Kidney (tissue), 14 donors: ENCODE measurements around the gene CALML3. TPM values are rescaled to one million over a fixed set of nuclear protein-coding genes. Genes with fewer than 3 reads are reported as not detected.

Experiments
- DNase-seq, 5 donors: peaks; one replicate each; pipeline ENCODE4 v3.0.0-alpha.2; 2013 to 2020
- FAIRE-seq: peaks from 2 replicates; lab custom pipeline; 2012; peaks lifted over from hg19 to GRCh38; lab: Jason Lieb, UNC
- H3K27ac ChIP-seq, 2 donors: one replicate each; pipeline ENCODE4 v1.7.0; 2013; ENCODE audit warnings: low read depth in 2 of 2, low read length in 2 of 2, inconsistent platforms in 1 of 2
- H3K27me3 ChIP-seq: one replicate; pipeline ENCODE4 v1.7.1; 2013; ENCODE audit warnings: low read length, inconsistent platforms; ENCODE audit not compliant: control insufficient read depth, insufficient read depth
- H3K36me3 ChIP-seq, 3 donors: one replicate each; pipeline versions ENCODE4 v1.7.0 to v1.7.1; 2013; ENCODE audit warnings: low read length in 3 of 3, control low read depth in 1 of 3, inconsistent platforms in 1 of 3; ENCODE audit not compliant: insufficient read depth in 3 of 3, control insufficient read depth in 2 of 3
- H3K4me1 ChIP-seq, 3 donors: one replicate each; pipeline versions ENCODE4 v1.7.0 to v1.7.1; 2013; ENCODE audit warnings: low read length in 3 of 3, inconsistent platforms in 1 of 3, low read depth in 1 of 3; ENCODE audit not compliant: control insufficient read depth in 2 of 3, insufficient read depth in 2 of 3
- H3K4me3 ChIP-seq, 3 donors: one replicate each; pipeline versions ENCODE4 v1.7.0 to v1.8.1; 2013; ENCODE audit warnings: low read length in 3 of 3, control low read depth in 1 of 3, inconsistent platforms in 1 of 3
- H3K9ac ChIP-seq, 3 donors: one replicate each; pipeline versions ENCODE4 v1.7.0 to v1.7.1; 2013; ENCODE audit warnings: low read length in 3 of 3, control low read depth in 1 of 3, inconsistent platforms in 1 of 3
- H3K9me3 ChIP-seq, 3 donors: one replicate each; pipeline versions ENCODE4 v1.7.0 to v1.7.1; 2013; ENCODE audit warnings: low read length in 3 of 3, control low read depth in 1 of 3, inconsistent platforms in 1 of 3; ENCODE audit not compliant: control insufficient read depth in 2 of 3, insufficient read depth in 1 of 3
- intact Hi-C: fragments of 100-400 bp; cut with DNase I; formaldehyde crosslinking; loops from one replicate; pipeline ENCODE4 v1.11.1; 2022
- polyA plus RNA-seq: library from polyadenylated mRNA; stranded (reverse); fragments of 350-450 nt; fragmentation: Illumina TruSeq; extraction: RNeasy Lipid Tissue Mini Kit (QIAGEN cat#74804); gene quantifications from one replicate; pipeline ENCODE4 v1.2.3, GENCODE V29; 2014; ENCODE audit warnings: low read depth, low replicate concordance; ENCODE audit not compliant: insufficient read depth
- total RNA-seq: library from RNA; stranded (reverse); fragmentation: NEBNext Ultra II Directional; extraction: Animal tissue kit (Norgen Biotek cat#: 25700); gene quantifications from one replicate; pipeline ENCODE4 v1.2.1, GENCODE V29; 2021
- TF ChIP-seq, protein P1 (sequence below): IDR thresholded peaks from 3 replicates; pipeline ENCODE4 v1.5.1; 2012; ENCODE audit warnings: mild to moderate bottlenecking, moderate library complexity, borderline replicate concordance; ENCODE audit not compliant: insufficient read depth; ENCODE audit errors: extremely low read depth
- donor health status: control.
- donor health status: control.
- donor health status: control.
- donor health status: control.
- donor health status: control.
- donor health status: DM: yes; HTN: yes; CAD: no.
- donor health status: Normal renal cell carcinoma (clear cell type).

The CALML3 gene
- total and polyA plus RNA-seq, 2 donors from 2014 or later = 15.9 TPM; not detected in 1

DNA sequence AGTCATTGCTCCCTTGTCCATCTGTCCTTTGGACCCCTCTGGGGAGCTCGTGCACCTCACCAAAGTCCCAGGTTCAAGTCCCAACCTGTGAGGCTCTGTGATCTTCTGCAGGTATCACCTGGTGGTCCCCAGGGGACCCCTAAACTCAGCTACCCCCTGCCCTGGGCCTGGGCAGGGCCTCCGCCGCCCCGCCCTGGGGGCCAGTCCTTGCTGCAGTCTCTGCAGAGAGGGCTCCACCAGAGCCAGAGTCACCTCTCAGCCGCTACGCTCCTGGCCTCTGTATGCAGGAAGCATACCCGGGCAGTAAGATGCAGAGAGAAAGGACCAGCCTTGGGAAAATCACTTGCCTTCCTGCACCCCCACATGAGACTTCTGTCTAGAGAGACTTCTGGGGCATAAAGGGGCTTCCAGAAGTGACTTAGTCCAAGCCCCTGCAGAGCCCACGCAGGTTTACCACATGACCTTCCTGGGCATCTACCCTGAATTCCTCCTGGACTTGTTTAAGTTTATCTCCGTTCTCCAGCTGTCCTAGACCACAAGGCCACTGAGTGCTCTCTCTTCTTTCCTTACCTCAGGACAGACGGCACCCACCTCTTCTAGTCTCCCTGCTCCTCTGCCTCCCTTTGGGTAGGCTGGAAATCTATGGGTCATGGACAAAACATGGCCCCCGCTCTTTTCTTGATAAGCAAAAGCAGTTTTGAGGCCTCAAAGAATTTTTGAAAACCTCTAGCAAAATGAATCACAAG, 46.6 kb upstream of the CALML3 start:
- FAIRE-seq (no peak), DNase-seq (no peak)
- H3K27me3 ChIP-seq = no peaks in the 10 kb centered on the region
- no peaks in the 10 kb centered on the region for H3K9me3 ChIP-seq
- no peak overlapping the region for H3K4me3 ChIP-seq
- TF ChIP-seq, protein P1, sequence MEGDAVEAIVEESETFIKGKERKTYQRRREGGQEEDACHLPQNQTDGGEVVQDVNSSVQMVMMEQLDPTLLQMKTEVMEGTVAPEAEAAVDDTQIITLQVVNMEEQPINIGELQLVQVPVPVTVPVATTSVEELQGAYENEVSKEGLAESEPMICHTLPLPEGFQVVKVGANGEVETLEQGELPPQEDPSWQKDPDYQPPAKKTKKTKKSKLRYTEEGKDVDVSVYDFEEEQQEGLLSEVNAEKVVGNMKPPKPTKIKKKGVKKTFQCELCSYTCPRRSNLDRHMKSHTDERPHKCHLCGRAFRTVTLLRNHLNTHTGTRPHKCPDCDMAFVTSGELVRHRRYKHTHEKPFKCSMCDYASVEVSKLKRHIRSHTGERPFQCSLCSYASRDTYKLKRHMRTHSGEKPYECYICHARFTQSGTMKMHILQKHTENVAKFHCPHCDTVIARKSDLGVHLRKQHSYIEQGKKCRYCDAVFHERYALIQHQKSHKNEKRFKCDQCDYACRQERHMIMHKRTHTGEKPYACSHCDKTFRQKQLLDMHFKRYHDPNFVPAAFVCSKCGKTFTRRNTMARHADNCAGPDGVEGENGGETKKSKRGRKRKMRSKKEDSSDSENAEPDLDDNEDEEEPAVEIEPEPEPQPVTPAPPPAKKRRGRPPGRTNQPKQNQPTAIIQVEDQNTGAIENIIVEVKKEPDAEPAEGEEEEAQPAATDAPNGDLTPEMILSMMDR = no peak
- no peak overlapping the region for H3K27ac ChIP-seq
- intact Hi-C loops = no loop called here
- H3K36me3 ChIP-seq = no peaks in the 10 kb centered on the region
- no peak overlapping the region for H3K9ac ChIP-seq
- H3K4me1 ChIP-seq = no peaks in the 10 kb centered on the region

DNA sequence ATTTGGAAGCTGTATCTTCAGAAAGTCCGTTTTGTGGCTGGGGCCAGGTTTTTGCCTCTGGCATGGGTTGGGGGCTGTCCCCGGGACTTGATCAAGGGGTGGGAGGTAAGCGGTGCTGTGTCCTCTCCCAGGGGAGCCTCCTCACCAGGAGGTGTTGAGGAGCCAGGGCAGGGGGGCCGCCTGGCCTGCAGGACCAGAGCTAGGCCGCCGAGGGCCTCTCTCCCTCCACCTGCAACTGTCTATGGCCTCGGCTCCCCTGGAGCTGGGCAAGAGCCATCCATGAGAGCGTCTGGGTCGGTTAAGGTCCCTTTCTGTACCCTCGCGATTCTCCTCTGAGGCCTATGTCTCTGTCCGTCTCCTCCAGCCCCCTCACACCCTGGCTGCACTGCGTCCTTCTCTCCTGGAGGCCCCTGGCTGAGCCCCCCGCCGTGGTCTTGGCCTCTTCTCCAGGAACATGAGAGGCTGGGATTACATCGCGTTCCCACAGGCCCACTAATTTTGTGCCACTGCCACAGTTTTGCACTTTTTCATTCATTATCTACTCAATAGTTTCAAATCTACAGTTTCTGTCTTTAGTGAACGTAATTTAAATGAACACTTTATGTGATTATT, 46.0 kb upstream of the CALML3 start:
- Histone ChIP-seq H3K36me3 (no peaks in the 10 kb centered on the region), H3K27me3 (no peaks in the 10 kb centered on the region), H3K4me1 (no peaks in the 10 kb centered on the region), H3K27ac (no peak overlapping the region), H3K9ac (no peak overlapping the region), H3K4me3 (no peak overlapping the region), H3K9me3 (no peaks in the 10 kb centered on the region)
- intact Hi-C loops = no loop called here
- TF ChIP-seq, protein P1 = no peak
- FAIRE-seq (no peak), DNase-seq (no peak)

DNA sequence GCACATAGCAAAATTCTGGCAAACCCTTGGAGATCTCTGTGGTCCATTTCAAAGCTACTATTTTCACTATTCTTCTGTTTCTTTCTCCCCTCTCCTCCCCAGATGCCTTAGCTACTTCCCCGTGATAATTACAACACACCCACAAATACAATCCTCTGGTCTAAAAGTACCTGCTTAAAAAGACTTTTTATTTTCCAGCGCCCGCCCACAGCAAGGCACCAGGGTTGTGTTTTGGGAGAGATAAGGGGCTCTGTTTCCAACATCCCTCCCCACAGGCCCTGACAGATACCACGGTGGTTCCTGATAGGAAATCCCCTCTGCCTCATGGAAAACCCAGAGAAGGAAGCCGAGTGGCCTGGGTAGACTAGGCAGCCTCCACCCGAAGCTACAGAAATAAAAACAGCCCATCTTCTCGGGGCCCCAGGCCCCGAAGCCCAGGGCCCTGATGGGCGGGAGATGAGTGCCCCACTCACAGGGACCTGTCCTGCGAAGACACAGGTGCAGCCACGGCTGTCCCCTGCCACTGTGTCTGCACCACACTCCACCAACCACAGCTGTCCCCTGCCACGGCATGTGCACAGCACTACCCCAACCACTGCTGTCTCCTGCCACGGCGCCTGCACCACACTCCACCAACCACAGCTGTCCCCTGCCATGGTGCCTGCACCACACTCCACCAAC, 45.1 kb upstream of the CALML3 start:
- Histone ChIP-seq H3K9me3 (peaks cover 0 to 3% (median 0%) of the 10 kb centered on the region in 3 donors), H3K4me1 (no peaks in the 10 kb centered on the region), H3K36me3 (no peaks in the 10 kb centered on the region), H3K27ac (no peak overlapping the region), H3K4me3 (no peak overlapping the region), H3K27me3 (no peaks in the 10 kb centered on the region), H3K9ac (no peak overlapping the region)
- no peak for FAIRE-seq
- DNase-seq = peak in 1 of 5 donors; percentile 22
- intact Hi-C loops = no loop called here
- TF ChIP-seq, protein P1 = no peak
